GM12878 (cell line): ENCODE measurements around the gene OR2AG1. TPM values are rescaled to one million over a fixed set of nuclear protein-coding genes. Genes with fewer than 3 reads are reported as not detected.

Source experiments
- ATAC-seq: fragments of 200-7000 bp; cut with Tn5 transposase; 3 replicates; pipeline ENCODE4 v1.9.1; 2020; ENCODE audit warnings: mild to moderate bottlenecking, moderate library complexity
- BruUV-seq: library from RNA; stranded (reverse); fragments of 400-500 nt; replicated peaks from 2 replicates; lab custom pipeline; 2021; lab: Mats Ljungman, UMichigan
- CTCF ChIA-PET: fragments of 300-600 bp; sonication (Branson Sonifier 250); formaldehyde crosslinking; extraction: SDS; loops from one replicate; lab custom pipeline; 2021; ENCODE audit warnings: inconsistent platforms; lab: Yijun Ruan, JAX
- POLR2A ChIA-PET: fragments of 350-600 bp; formaldehyde crosslinking; extraction: SDS; loops from one replicate; lab custom pipeline; 2021; ENCODE audit warnings: inconsistent platforms; lab: Charles Lee
- RAD21 ChIA-PET: fragments of 300-600 bp; sonication (Branson Sonifier 250); formaldehyde crosslinking; loops from one replicate; lab custom pipeline; 2023; ENCODE audit warnings: antibody characterized with exemption; ENCODE audit not compliant: unreplicated experiment; lab: Charles Lee
- SMC1A ChIA-PET: fragments of 300-600 bp; sonication (Branson Sonifier 250); formaldehyde crosslinking; loops from one replicate; lab custom pipeline; 2023; ENCODE audit not compliant: unreplicated experiment, uncharacterized antibody; lab: Charles Lee
- DNase-seq: peaks from one replicate; pipeline ENCODE4 v3.0.0-alpha.2; 2011; ENCODE audit warnings: low read depth, low spot score
- FAIRE-seq: peaks from 3 replicates; lab custom pipeline; 2011; peaks lifted over from hg19 to GRCh38; lab: Jason Lieb, UNC
- H2AFZ ChIP-seq: 2 replicates; pipeline ENCODE4 v1.6.0; 2011; ENCODE audit warnings: low read depth, low read length, control low read depth; ENCODE audit not compliant: control insufficient read depth
- H3K27ac ChIP-seq: 2 replicates; pipeline ENCODE4 v1.5.1; 2011; ENCODE audit warnings: control low read depth; ENCODE audit not compliant: control insufficient read depth, insufficient read depth
- H3K27me3 ChIP-seq, 2 experiments: replicated peaks in 1 of 2; 2 replicates each; pipeline versions ENCODE4 v1.6.0 to v1.6.1; 2011; ENCODE audit warnings: low read length in 1 of 2; ENCODE audit not compliant: control insufficient read depth in 2 of 2, insufficient read depth in 2 of 2
- H3K36me3 ChIP-seq, 2 experiments: 2 replicates each; pipeline ENCODE4 v1.5.1; 2011; ENCODE audit warnings: low read length in 1 of 2; ENCODE audit not compliant: control insufficient read depth in 2 of 2, insufficient read depth in 2 of 2
- H3K4me1 ChIP-seq: 2 replicates; pipeline ENCODE4 v1.6.1; 2011; ENCODE audit warnings: mild to moderate bottlenecking, low read length, moderate library complexity, mixed read lengths; ENCODE audit not compliant: control insufficient read depth, insufficient read depth
- H3K4me2 ChIP-seq: 2 replicates; pipeline ENCODE4 v1.6.0; 2011; ENCODE audit warnings: control low read depth; ENCODE audit not compliant: control insufficient read depth, insufficient read depth
- H3K4me3 ChIP-seq: fragments of 200-600 bp; sonication (generic); 2 replicates; pipeline ENCODE4 v1.5.1; 2016
- H3K79me2 ChIP-seq: 2 replicates; pipeline ENCODE4 v1.6.0; 2011; ENCODE audit warnings: low read length; ENCODE audit not compliant: control insufficient read depth, insufficient read depth
- H3K9ac ChIP-seq: 2 replicates; pipeline ENCODE4 v1.8.0; 2011; ENCODE audit warnings: low read length, control low read depth, mixed read lengths; ENCODE audit not compliant: control insufficient read depth, insufficient read depth
- H3K9me3 ChIP-seq: replicated peaks from 3 replicates; pipeline ENCODE4 v1.5.1; 2011; ENCODE audit warnings: mild to moderate bottlenecking, low read length; ENCODE audit not compliant: control insufficient read depth, insufficient read depth
- H4K20me1 ChIP-seq: 2 replicates; pipeline ENCODE4 v1.6.0; 2011; ENCODE audit not compliant: control insufficient read depth, insufficient read depth
- BHLHE40 ChIP-seq, 2 experiments: fragments of 450-650 bp in 1 of 2; IDR thresholded peaks; 2 replicates each; pipeline ENCODE4 v1.6.1; 2011 to 2017; ENCODE audit warnings: low read depth in 2 of 2, borderline replicate concordance in 1 of 2, improper control_type of control experiment in 1 of 2, low read length in 1 of 2, mild to moderate bottlenecking in 1 of 2
- CBFB ChIP-seq: IDR thresholded peaks from 2 replicates; pipeline ENCODE4 v1.6.1; 2016; ENCODE audit warnings: antibody characterized with exemption, low read depth
- CEBPZ ChIP-seq: fragments of 150-350 bp; IDR thresholded peaks from 2 replicates; pipeline ENCODE4 v1.6.1; 2016; ENCODE audit warnings: low read depth, low read length
- CREM ChIP-seq: IDR thresholded peaks from 2 replicates; pipeline ENCODE4 v1.6.1; 2014; ENCODE audit warnings: antibody characterized with exemption, low read depth
- DPF2 ChIP-seq: fragments of 450-650 bp; IDR thresholded peaks from 2 replicates; pipeline ENCODE4 v1.6.1; 2017; ENCODE audit warnings: mild to moderate bottlenecking
- E2F8 ChIP-seq: fragments of 450-650 bp; IDR thresholded peaks from 2 replicates; pipeline ENCODE4 v1.6.1; 2018; ENCODE audit warnings: mild to moderate bottlenecking, low read depth, moderate library complexity; ENCODE audit not compliant: partially characterized antibody
- EGR1 ChIP-seq, 2 experiments: IDR thresholded peaks; 1 replicate in 1 of 2; 2 replicates in 1 of 2; pipeline ENCODE4 v1.6.1; 2011 to 2012; ENCODE audit warnings: low read depth in 2 of 2, low read length in 2 of 2, borderline replicate concordance in 1 of 2, mild to moderate bottlenecking in 1 of 2, moderate library complexity in 1 of 2
- MEF2A ChIP-seq: IDR thresholded peaks from 2 replicates; pipeline ENCODE4 v1.6.1; 2011; ENCODE audit warnings: low read depth, mild to moderate bottlenecking, low read length, moderate library complexity; ENCODE audit not compliant: insufficient read depth
- MXI1 ChIP-seq: fragments of 150-350 bp; IDR thresholded peaks from 2 replicates; pipeline ENCODE4 v1.6.1; 2011; ENCODE audit warnings: low read depth, mild to moderate bottlenecking, inconsistent platforms, low read length, improper control_type of control experiment
- RAD51 ChIP-seq: fragments of 450-650 bp; IDR thresholded peaks from 2 replicates; pipeline ENCODE4 v1.6.1; 2016; ENCODE audit warnings: moderate library complexity, mild to moderate bottlenecking, inconsistent platforms
- RFX5 ChIP-seq: IDR thresholded peaks from 2 replicates; pipeline ENCODE4 v1.6.1; 2011; ENCODE audit warnings: low read depth, low read length, improper control_type of control experiment
- RUNX3 ChIP-seq: IDR thresholded peaks from 2 replicates; pipeline ENCODE4 v1.6.1; 2012; ENCODE audit warnings: low read length, inconsistent platforms
- SRF ChIP-seq, 2 experiments: IDR thresholded peaks; 2 replicates each; pipeline ENCODE4 v1.6.1; 2011; ENCODE audit warnings: low read depth in 2 of 2, low read length in 2 of 2, mild to moderate bottlenecking in 1 of 2, moderate library complexity in 1 of 2
- STAT1 ChIP-seq: fragments of 450-650 bp; conservative IDR thresholded peaks from 2 replicates; pipeline ENCODE4 v1.6.1; 2014; ENCODE audit warnings: antibody characterized with exemption, mild to moderate bottlenecking
- TAF1 ChIP-seq: IDR thresholded peaks from 2 replicates; pipeline ENCODE4 v1.6.1; 2011; ENCODE audit warnings: mild to moderate bottlenecking, low read depth, low read length, borderline replicate concordance
- TBL1XR1 ChIP-seq: IDR thresholded peaks from 2 replicates; pipeline ENCODE4 v1.6.1; 2012; ENCODE audit warnings: low read depth, low read length, improper control_type of control experiment
- ZBED1 ChIP-seq: IDR thresholded peaks from 2 replicates; pipeline ENCODE4 v1.6.1; 2016; ENCODE audit warnings: borderline replicate concordance
- WGBS: methylation state at CpG from one replicate; pipeline ENCODE4 v1.1.6; 2016; ENCODE audit warnings: low lambda C conversion rate; ENCODE audit not compliant: insufficient replicate concordance, insufficient coverage; ENCODE audit errors: missing lambda C conversion rate; 5-methylcytosine and 5-hydroxymethylcytosine counted together
- in situ Hi-C: fragments of 300-500 bp; cut with MboI; formaldehyde crosslinking; loops from 9 replicates; pipeline ENCODE4 v1.14.3; 2018; ENCODE audit warnings: mixed read lengths
- intact Hi-C: fragments of 100-400 bp; cut with micrococcal nuclease; formaldehyde crosslinking; loops from one replicate; pipeline ENCODE4 v1.14.2; 2022; ENCODE audit not compliant: unreplicated experiment
- polyA plus RNA-seq, 11 experiments: library from polyadenylated mRNA; depleted of rRNA in 4 of 11; unstranded in 6 of 11; stranded (reverse) in 5 of 11; fragments of >200 nt; fragmentation: Nextera tagmentation in 4 of 11; fragmentation: Illumina TruSeq in 1 of 11; extraction: Ambion mirVana in 4 of 11; extraction: Trizol in 1 of 11; gene quantifications; 1 replicate in 1 of 11; 2 replicates in 10 of 11; pipeline versions ENCODE4 v1.2.1 to v1.2.3, GENCODE V29; 2011 to 2016; ENCODE audit warnings: inconsistent platforms in 2 of 11, missing spikeins in 2 of 11, low read depth in 1 of 11
- total RNA-seq, 4 experiments: library from RNA; depleted of rRNA in 3 of 4; stranded (reverse); fragments of >200 nt in 3 of 4; fragmentation: Illumina TruSeq in 1 of 4; extraction: Trizol in 1 of 4; gene quantifications; 2 replicates each; pipeline versions ENCODE4 v1.2.1 to v1.2.3, GENCODE V29; 2013 to 2021

Gene OR2AG1
- total and polyA plus RNA-seq, 10 of the 15 experiments (the other 5 are each of a cell fraction or from before 2014, with no cell fraction given), result not detected

- peak overlapping the region; percentile 10 for H2AFZ ChIP-seq
- peak overlapping the region; percentile 99 for H3K27ac ChIP-seq
- POLR2A ChIA-PET, result interaction anchor here (0.7 to 4.3 kb wide), 9 partner anchors 9 to 949 kb away, joined by 3 to 28 read pairs (median 4); partner anchors contain the start of genes MRPL17, TAF10 and TPP1
- no peaks in the 10 kb centered on the region for H3K36me3 ChIP-seq
- no peaks in the 10 kb centered on the region for H4K20me1 ChIP-seq
- FAIRE-seq (peak; percentile 59), ATAC-seq (peak; percentile 82), DNase-seq (peak; percentile 66)
- intact Hi-C loops (loop anchor here (5.0 to 10.0 kb wide), 4 partner anchors 133 to 1051 kb away; partner anchors contain the start of genes CNGA4, FHIP1B, PPFIBP2 and TAF10), in situ Hi-C loops (loop anchor here (10.0 kb wide), 1 partner anchor 1121 kb away; the partner anchor contains the start of gene TRIM34)
- WGBS, result 0% methylated on average over 2 of the region's 2 CpGs
- peak overlapping the region; percentile 71 for H3K4me3 ChIP-seq
- peak overlapping the region; percentile 90 for H3K4me2 ChIP-seq
- H3K9ac ChIP-seq, result peak overlapping the region; percentile 94
- no peaks in the 10 kb centered on the region; the same call in 2 of the 3 replicates for H3K9me3 ChIP-seq
- H3K4me1 ChIP-seq, result peaks cover 22% of the 10 kb centered on the region; the same call in 1 of the 2 replicates
- peaks cover 53% of the 10 kb centered on the region for H3K79me2 ChIP-seq
- no peaks in the 10 kb centered on the region for H3K27me3 ChIP-seq
- CTCF ChIA-PET, result interaction anchor here (0.6 to 17.5 kb wide), 15 partner anchors 6 to 768 kb away, joined by 3 to 728 read pairs (median 3); partner anchors contain the start of genes MRPL17, OR2AG2, PPFIBP2 and TPP1
- SMC1A ChIA-PET, result interaction anchor here (0.9 to 18.2 kb wide), 12 partner anchors 5 to 142 kb away, joined by 3 to 420 read pairs (median 6); partner anchors contain the start of genes ILK, OR2AG2, RRP8 and TAF10
- RAD21 ChIA-PET, result interaction anchor here (0.8 to 4.2 kb wide), 7 partner anchors 9 to 366 kb away, joined by 3 to 46 read pairs (median 4); partner anchors contain the start of genes MRPL17, SMPD1 and TPP1
- BruUV-seq, result no TSS peak
- TF ChIP-seq BHLHE40 (IDR thresholded peaks at IDR 0.05; ENCODE audit: borderline replicate concordance in 1 of 2, low read depth in 2 of 2, low read length in 1 of 2) (peak in 1 of 2 experiments; percentile 25; a peak in 1 of 4 replicates), CREM (peak; percentile 22; the same call in 1 of the 2 replicates), RUNX3 (peak; percentile 79), SRF (IDR thresholded peaks at IDR 0.05; ENCODE audit: low read depth in 2 of 2, low read length in 2 of 2) (peak; percentile 50 to 93; a peak in 3 of 4 replicates), ZBED1 (0 out of 2 replicates have a peak, but pooled peaks have one; percentile 3), MXI1 (peak; percentile 29; the same call in 1 of the 2 replicates), E2F8 (no peak), EGR1 (IDR thresholded peaks at IDR 0.05; ENCODE audit: borderline replicate concordance in 1 of 2, low read depth in 2 of 2, low read length in 2 of 2) (no peak), DPF2 (no peak), TBL1XR1 (0 out of 2 replicates have a peak, but pooled peaks have one; percentile 4), CEBPZ (no peak), MEF2A (0 out of 2 replicates have a peak, but pooled peaks have one; percentile 10), TAF1 (peak; percentile 64; the same call in 1 of the 2 replicates), STAT1 (no peak), CBFB (0 out of 2 replicates have a peak, but pooled peaks have one; percentile 13), RAD51 (peak; percentile 71; the same call in 1 of the 2 replicates), RFX5 (no peak)
Observed at GRCh38 chr11:6745465-6746015, 37.3 kb upstream of the OR2AG1 start.
